H9 (cell line): Measurements from ENCODE around the gene ABCC11. TPM values are rescaled to one million over a fixed set of nuclear protein-coding genes. Genes with fewer than 3 reads are reported as not detected.

Experiments
- DNase-seq: peaks from one replicate; pipeline ENCODE4 v3.0.0-alpha.2; 2017
- H2AFZ ChIP-seq: one replicate; pipeline ENCODE4 v1.6.1; 2013; ENCODE audit warnings: mild to moderate bottlenecking, low read length, control low read depth, moderate library complexity
- H2AK5ac ChIP-seq: 2 replicates; pipeline ENCODE4 v1.6.1; 2013; ENCODE audit warnings: low read length, control low read depth, mixed read lengths; ENCODE audit not compliant: insufficient read length
- H2BK120ac ChIP-seq: one replicate; pipeline ENCODE4 v1.6.1; 2013; ENCODE audit warnings: low read depth, mild to moderate bottlenecking, low read length, control low read depth, inconsistent platforms; ENCODE audit not compliant: poor library complexity, severe bottlenecking
- H2BK12ac ChIP-seq: 2 replicates; pipeline ENCODE4 v1.6.1; 2013; ENCODE audit warnings: low read length, control low read depth, mixed read lengths, low read depth; ENCODE audit not compliant: insufficient read length
- H2BK15ac ChIP-seq: 2 replicates; pipeline ENCODE4 v1.6.1; 2013; ENCODE audit warnings: low read depth, low read length, control low read depth
- H2BK20ac ChIP-seq: one replicate; pipeline ENCODE4 v1.6.1; 2013; ENCODE audit warnings: low read depth, mild to moderate bottlenecking, low read length, control low read depth, inconsistent platforms; ENCODE audit not compliant: poor library complexity, severe bottlenecking
- H2BK5ac ChIP-seq: 2 replicates; pipeline ENCODE4 v1.6.1; 2013; ENCODE audit warnings: low read length, control low read depth, mixed read lengths; ENCODE audit not compliant: insufficient read length
- H3K14ac ChIP-seq: 2 replicates; pipeline ENCODE4 v1.6.1; 2013; ENCODE audit warnings: low read length, control low read depth; ENCODE audit not compliant: insufficient read depth
- H3K18ac ChIP-seq: 2 replicates; pipeline ENCODE4 v1.6.1; 2013; ENCODE audit warnings: low read depth, mild to moderate bottlenecking, mixed read lengths, low read length, control low read depth; ENCODE audit not compliant: insufficient read length
- H3K23ac ChIP-seq: 2 replicates; pipeline ENCODE4 v1.6.1; 2013; ENCODE audit warnings: low read length, control low read depth, mixed read lengths, low read depth; ENCODE audit not compliant: insufficient read length
- H3K23me2 ChIP-seq: 2 replicates; pipeline ENCODE4 v1.6.1; 2013; ENCODE audit warnings: low read depth, mild to moderate bottlenecking, mixed read lengths, low read length, control low read depth; ENCODE audit not compliant: insufficient read length, poor library complexity, severe bottlenecking
- H3K27ac ChIP-seq: 2 replicates; pipeline ENCODE4 v1.5.1; 2013; ENCODE audit warnings: low read length, control low read depth, mixed read lengths, low read depth; ENCODE audit not compliant: insufficient read length
- H3K27me3 ChIP-seq: 2 replicates; pipeline ENCODE4 v1.6.1; 2013; ENCODE audit warnings: low read length, control low read depth, inconsistent platforms; ENCODE audit not compliant: insufficient read depth
- H3K4ac ChIP-seq: 2 replicates; pipeline ENCODE4 v1.6.1; 2013; ENCODE audit warnings: low read depth, mild to moderate bottlenecking, control low read depth, inconsistent platforms, low read length, moderate library complexity
- H3K4me1 ChIP-seq: 2 replicates; pipeline ENCODE4 v1.6.1; 2013; ENCODE audit warnings: low read length, control low read depth, inconsistent platforms; ENCODE audit not compliant: insufficient read depth
- H3K4me2 ChIP-seq: 2 replicates; pipeline ENCODE4 v1.6.1; 2013; ENCODE audit warnings: low read length, control low read depth, mixed read lengths; ENCODE audit not compliant: insufficient read length, insufficient read depth
- H3K56ac ChIP-seq: 2 replicates; pipeline ENCODE4 v1.6.1; 2013; ENCODE audit warnings: low read depth, mild to moderate bottlenecking, mixed read lengths, low read length, control low read depth; ENCODE audit not compliant: insufficient read length
- H3K79me1 ChIP-seq: 2 replicates; pipeline ENCODE4 v1.6.1; 2013; ENCODE audit warnings: low read depth, mild to moderate bottlenecking, moderate library complexity, low read length, control low read depth, inconsistent platforms; ENCODE audit not compliant: insufficient read depth, poor library complexity, severe bottlenecking
- H3K79me2 ChIP-seq: 2 replicates; pipeline ENCODE4 v1.6.1; 2013; ENCODE audit warnings: low read length, control low read depth, inconsistent platforms; ENCODE audit not compliant: insufficient read depth
- H3K9ac ChIP-seq: 2 replicates; pipeline ENCODE4 v1.6.1; 2013; ENCODE audit warnings: low read length, control low read depth, mixed read lengths; ENCODE audit not compliant: insufficient read length; ENCODE audit errors: extremely low read depth
- H3K9me3 ChIP-seq: one replicate; pipeline ENCODE4 v1.6.1; 2013; ENCODE audit warnings: low read depth, low read length, inconsistent platforms; ENCODE audit not compliant: control insufficient read depth
- H3T11ph ChIP-seq: one replicate; pipeline ENCODE4 v1.6.1; 2013; ENCODE audit warnings: mild to moderate bottlenecking, low read length, control low read depth, inconsistent platforms
- H4K20me1 ChIP-seq: one replicate; pipeline ENCODE4 v1.6.1; 2013; ENCODE audit not compliant: control insufficient read depth, insufficient read length, insufficient read depth
- H4K5ac ChIP-seq: 2 replicates; pipeline ENCODE4 v1.6.1; 2013; ENCODE audit warnings: low read depth, mild to moderate bottlenecking, mixed read lengths, low read length, control low read depth; ENCODE audit not compliant: insufficient read length
- H4K8ac ChIP-seq: replicated peaks from 2 replicates; pipeline ENCODE4 v1.6.1; 2013; ENCODE audit warnings: low read length, control low read depth, mixed read lengths, low read depth; ENCODE audit not compliant: insufficient read length
- H4K91ac ChIP-seq: 2 replicates; pipeline ENCODE4 v1.6.1; 2013; ENCODE audit warnings: low read depth, mild to moderate bottlenecking, moderate library complexity, mixed read lengths, low read length, control low read depth; ENCODE audit not compliant: insufficient read length
- H3K27ac Mint-ChIP-seq, 3 experiments: 2 replicates in 2 of 3; 3 replicates in 1 of 3; pipeline ENCODE4 v1.8.0; 2020 to 2021; ENCODE audit warnings: mixed read lengths in 3 of 3, mild to moderate bottlenecking in 1 of 3, moderate library complexity in 1 of 3
- H3K27me3 Mint-ChIP-seq: 2 replicates; pipeline ENCODE4 v1.8.0; 2021; ENCODE audit warnings: low read depth, mild to moderate bottlenecking, moderate library complexity, mixed read lengths
- H3K36me3 Mint-ChIP-seq, 3 experiments: 2 replicates in 2 of 3; 3 replicates in 1 of 3; pipeline ENCODE4 v1.8.0; 2020 to 2021; ENCODE audit warnings: low read depth in 3 of 3, mixed read lengths in 3 of 3; ENCODE audit not compliant: insufficient read depth in 1 of 3
- H3K4me1 Mint-ChIP-seq, 2 experiments: 2 replicates each; pipeline ENCODE4 v1.8.0; 2020; ENCODE audit warnings: mixed read lengths in 2 of 2
- H3K4me3 Mint-ChIP-seq, 2 experiments: 2 replicates in 1 of 2; 3 replicates in 1 of 2; pipeline ENCODE4 v1.8.0; 2020 to 2021; ENCODE audit warnings: mild to moderate bottlenecking in 2 of 2, mixed read lengths in 2 of 2, moderate library complexity in 1 of 2
- H3K9me3 Mint-ChIP-seq, 2 experiments: 2 replicates in 1 of 2; 3 replicates in 1 of 2; pipeline ENCODE4 v1.8.0; 2020; ENCODE audit warnings: mild to moderate bottlenecking in 2 of 2, mixed read lengths in 2 of 2, moderate library complexity in 1 of 2
- WGBS: extraction: QIAGEN DNeasy Blood & Tissue Kit; methylation state at CpG from one replicate; pipeline ENCODE4 v1.1.7; 2013; ENCODE audit warnings: missing lambda C conversion rate, low lambda C conversion rate, mixed read lengths; ENCODE audit not compliant: insufficient read length; ENCODE audit errors: extremely low coverage; 5-methylcytosine and 5-hydroxymethylcytosine counted together
- total RNA-seq: library from RNA; stranded (reverse); gene quantifications from 2 replicates; pipeline ENCODE4 v1.2.1, GENCODE V29; 2021
- TF ChIP-seq, protein P1 (sequence below): fragments of 200-600 bp; sonication (generic); conservative IDR thresholded peaks from 3 replicates; pipeline ENCODE4 v1.8.0; 2021; ENCODE audit warnings: antibody characterized with exemption, mild to moderate bottlenecking

Gene ABCC11
- total RNA-seq, 1 experiment from 2014 or later: 0.33 TPM

DNA sequence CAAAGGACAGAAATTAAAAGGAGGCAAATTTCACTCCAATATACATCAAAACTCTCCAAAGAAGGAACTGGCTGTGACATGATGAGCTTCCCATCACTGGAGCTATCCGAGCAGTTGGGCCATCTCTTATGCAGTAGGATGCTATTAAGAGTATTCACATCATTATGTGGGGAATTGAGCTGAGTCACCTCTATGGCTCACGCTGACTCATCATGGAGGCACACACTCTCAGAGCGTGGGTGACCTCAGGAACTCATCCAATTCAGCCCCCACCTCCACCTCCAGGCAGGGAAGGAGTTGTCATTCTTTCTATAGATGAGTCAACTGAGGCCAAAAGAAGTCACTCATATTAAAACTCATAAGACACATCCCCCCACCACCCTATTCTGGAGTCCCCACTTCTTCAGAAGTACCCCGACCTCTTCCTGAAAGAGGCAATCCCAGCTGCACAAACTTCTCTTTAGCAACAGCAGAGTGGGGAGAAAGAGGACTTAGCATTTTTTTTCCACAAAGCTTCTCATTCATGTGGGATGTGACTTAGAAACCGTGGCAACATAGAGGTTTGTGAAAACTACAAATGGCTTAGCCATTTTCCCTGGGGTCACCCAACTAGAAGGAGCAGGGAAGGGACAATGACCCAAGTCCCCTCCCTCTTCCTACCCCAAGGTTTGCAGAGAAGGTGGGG is 124.1 kb downstream of the ABCC11 start:
- H3K27ac ChIP-seq: no peak overlapping the region
- H3K36me3 Mint-ChIP-seq: peaks cover 0 to 1% (median 0%) of the 10 kb centered on the region in 3 experiments; a peak in 1 of 7 replicates

More for the DNA sequence above, 124.1 kb downstream of the ABCC11 start:
- Histone ChIP-seq H3K79me1 (no peaks in the 10 kb centered on the region), H3K4me2 (no peak overlapping the region), H2AK5ac (no peak overlapping the region), H2BK120ac (no peak overlapping the region), H4K8ac (no peak overlapping the region), H3K9ac (no peak overlapping the region), H3T11ph (no peak overlapping the region), H3K27me3 (no peaks in the 10 kb centered on the region), H3K9me3 (no peaks in the 10 kb centered on the region), H3K14ac (no peak overlapping the region), H3K56ac (no peak overlapping the region), H2BK5ac (no peak overlapping the region), H3K23me2 (no peaks in the 10 kb centered on the region), H2BK20ac (no peak overlapping the region), H2AFZ (no peak overlapping the region), H4K91ac (no peak overlapping the region), H4K20me1 (no peaks in the 10 kb centered on the region), H4K5ac (no peak overlapping the region), H3K79me2 (no peaks in the 10 kb centered on the region), H3K23ac (no peak overlapping the region), H3K18ac (no peak overlapping the region), H3K4ac (no peak overlapping the region), H2BK15ac (no peak overlapping the region), H3K4me1 (peaks cover 2% of the 10 kb centered on the region; the same call in 1 of the 2 replicates), H2BK12ac (no peak overlapping the region)
- Mint-ChIP-seq H3K9me3 (0 out of 5 replicates have a peak, but pooled peaks cover 0 to 2% of the 10 kb centered on the region in 2 experiments), H3K4me3 (no peak overlapping the region), H3K27ac (no peak overlapping the region), H3K4me1 (peaks cover 6 to 8% of the 10 kb centered on the region in 2 experiments), H3K27me3 (peaks cover 3% of the 10 kb centered on the region; the same call in 1 of the 2 replicates)
- WGBS: no CpG with 5 or more reads among the region's 5 CpGs
- no peak for DNase-seq
- TF ChIP-seq, protein P1, sequence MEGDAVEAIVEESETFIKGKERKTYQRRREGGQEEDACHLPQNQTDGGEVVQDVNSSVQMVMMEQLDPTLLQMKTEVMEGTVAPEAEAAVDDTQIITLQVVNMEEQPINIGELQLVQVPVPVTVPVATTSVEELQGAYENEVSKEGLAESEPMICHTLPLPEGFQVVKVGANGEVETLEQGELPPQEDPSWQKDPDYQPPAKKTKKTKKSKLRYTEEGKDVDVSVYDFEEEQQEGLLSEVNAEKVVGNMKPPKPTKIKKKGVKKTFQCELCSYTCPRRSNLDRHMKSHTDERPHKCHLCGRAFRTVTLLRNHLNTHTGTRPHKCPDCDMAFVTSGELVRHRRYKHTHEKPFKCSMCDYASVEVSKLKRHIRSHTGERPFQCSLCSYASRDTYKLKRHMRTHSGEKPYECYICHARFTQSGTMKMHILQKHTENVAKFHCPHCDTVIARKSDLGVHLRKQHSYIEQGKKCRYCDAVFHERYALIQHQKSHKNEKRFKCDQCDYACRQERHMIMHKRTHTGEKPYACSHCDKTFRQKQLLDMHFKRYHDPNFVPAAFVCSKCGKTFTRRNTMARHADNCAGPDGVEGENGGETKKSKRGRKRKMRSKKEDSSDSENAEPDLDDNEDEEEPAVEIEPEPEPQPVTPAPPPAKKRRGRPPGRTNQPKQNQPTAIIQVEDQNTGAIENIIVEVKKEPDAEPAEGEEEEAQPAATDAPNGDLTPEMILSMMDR: no peak
